GM21737 (cell line): Measurements from ENCODE around the gene ZNF283.
"Not testable (repeated sequence)": the region's sequence is repeated elsewhere in the genome, so short reads cannot be mapped to it uniquely, and the experiment has no call there.

Experiments
- ATAC-seq: cut with Tn5 transposase; IDR thresholded peaks from one replicate; pipeline ENCODE4 v1.9.1; 2021; ENCODE audit warnings: mild to moderate bottlenecking, moderate library complexity; ENCODE audit not compliant: unreplicated experiment

Gene ZNF283

DNA sequence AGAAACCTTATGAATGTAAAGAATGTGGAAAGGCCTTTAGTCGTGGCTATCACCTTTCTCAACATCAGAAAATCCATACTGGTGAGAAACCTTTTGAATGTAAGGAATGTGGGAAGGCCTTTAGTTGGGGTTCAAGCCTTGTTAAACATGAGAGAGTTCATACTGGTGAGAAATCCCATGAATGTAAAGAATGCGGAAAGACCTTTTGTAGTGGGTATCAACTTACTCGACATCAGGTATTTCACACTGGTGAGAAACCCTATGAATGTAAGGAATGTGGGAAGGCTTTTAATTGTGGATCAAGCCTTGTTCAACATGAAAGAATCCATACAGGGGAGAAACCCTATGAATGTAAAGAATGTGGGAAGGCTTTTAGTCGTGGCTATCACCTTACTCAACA, 20.8 kb downstream of the ZNF283 start:
- ATAC-seq: no peak

- ATAC-seq: no peak
Observed at GRCh38 chr19:43848821-43849220, 21.7 kb downstream of the ZNF283 start.

GRCh38 chr19:43858174-43858573, 31.1 kb downstream of the ZNF283 start:
- no peak for ATAC-seq

GRCh38 chr19:43866923-43867322, 39.8 kb downstream of the ZNF283 start:
- not testable (repeated sequence) for ATAC-seq

- ATAC-seq: no peak
Observed at GRCh38 chr19:43872547-43873336, 45.6 kb downstream of the ZNF283 start.

DNA sequence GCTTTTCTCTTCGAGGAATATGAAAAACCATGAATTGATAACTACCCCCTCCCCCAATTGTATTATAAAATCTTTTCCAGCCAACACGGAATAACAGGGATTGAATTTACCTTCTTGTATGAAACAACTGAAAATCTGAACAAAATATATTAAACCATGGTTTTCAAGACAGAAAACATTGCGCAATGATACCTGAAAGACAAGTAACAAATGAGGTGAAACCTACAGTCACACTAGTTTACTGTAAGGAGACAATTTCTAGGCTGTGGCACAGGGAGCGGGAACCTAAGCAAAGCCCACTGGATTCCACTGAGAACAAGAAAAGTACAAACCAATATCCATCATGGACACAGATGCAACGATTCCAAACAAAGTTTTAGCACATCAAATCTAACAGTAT, 53.4 kb downstream of the ZNF283 start:
- ATAC-seq: no peak

DNA sequence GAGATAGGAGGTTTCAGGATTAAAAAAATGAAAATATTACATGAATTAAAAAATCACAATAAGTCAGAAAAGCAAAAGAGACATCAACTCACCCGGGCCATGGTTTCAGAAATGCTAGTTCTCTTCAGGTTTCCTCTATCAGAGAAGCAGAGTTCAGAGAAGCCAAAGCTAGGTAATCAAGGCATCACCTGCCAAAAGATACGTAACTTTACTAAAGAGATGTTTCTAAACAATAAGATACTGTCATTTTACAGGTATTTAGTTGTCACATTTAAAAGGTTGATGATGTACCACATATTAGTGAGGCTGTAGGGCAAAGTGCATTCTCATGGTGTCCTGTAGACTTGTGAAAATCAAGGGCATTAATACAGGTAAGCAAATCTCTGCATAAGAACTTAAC, 56.7 kb downstream of the ZNF283 start, which contains the start of gene ZNF404:
ZNF404 (minus strand) TSS at position 101 of the 400 bp plus-strand sequence.
- no peak for ATAC-seq

DNA sequence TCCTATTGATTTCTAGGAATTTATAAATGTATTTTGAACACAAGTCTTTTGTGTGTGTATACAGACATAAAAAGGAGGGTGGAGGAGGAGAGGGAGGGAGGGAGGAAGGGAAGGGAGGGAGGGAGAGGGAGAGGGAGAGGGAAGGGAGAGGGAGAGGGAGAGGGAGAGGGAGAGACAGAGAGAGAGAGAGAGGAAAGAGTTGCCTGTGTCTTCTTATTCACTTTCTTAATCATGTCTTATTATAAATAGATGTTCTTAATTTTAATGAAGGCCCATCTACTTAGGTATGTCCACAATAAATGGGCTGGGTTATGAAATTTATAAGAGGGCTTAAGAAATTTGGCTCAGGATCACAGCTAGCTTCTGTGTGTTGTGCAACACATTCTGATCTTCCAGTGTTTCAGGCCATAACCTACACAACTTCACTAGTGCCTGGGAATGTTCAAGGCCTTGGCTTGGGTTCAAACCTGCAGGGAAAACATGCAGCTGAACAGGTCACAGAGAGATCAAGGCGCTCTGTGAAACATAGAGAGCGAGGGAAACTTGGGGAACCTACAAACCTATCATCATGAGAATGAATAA, 68.7 kb downstream of the ZNF283 start:
- no peak for ATAC-seq
